Stimulated activated CD4-positive, alpha-beta T cell treated with anti-CD3 and anti-CD28 coated beads, Interleukin-4, amount 100 ng/mL, for 4 hours (primary cell): ENCODE results near the gene YBX2.
A peak's percentile ranks its signal among the peaks of the same experiment; 100 is the strongest.
"Not testable (repeated sequence)": the region's sequence is repeated elsewhere in the genome, so short reads cannot be mapped to it uniquely, and the experiment has no call there.

Experiments used
- DNase-seq, 2 experiments: peaks; one replicate each; pipeline ENCODE4 v3.0.0-alpha.2; 2020

Gene YBX2

GRCh38 chr17:7294614-7295153 lies at the start of gene YBX2:
TSS of gene YBX2 (minus strand) at chr17:7294639. CDS start at chr17:7294500, 139 bp downstream.
- peak; percentile 70 to 78 for DNase-seq

DNA sequence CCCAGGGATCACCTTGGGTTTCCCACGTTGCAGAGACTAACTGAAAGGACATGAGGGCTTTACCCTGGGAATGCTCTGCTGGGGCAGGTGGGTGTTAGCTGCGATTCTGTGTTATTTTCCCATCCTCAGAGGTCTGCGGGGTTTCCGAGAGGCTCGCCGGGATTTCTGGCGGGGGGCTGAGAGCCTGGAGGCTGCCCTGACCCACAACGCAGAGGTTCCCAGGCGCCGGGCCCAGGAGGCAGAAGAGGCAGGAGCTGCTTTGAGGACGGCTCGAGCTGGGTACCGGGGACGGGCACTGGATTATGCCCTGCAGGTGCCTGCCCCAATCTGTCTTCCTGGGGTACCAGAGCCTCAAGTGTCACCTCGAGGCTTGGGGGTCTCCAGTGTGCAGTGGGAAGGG lies 48.8 kb upstream of the YBX2 start:
- no peak for DNase-seq

DNA sequence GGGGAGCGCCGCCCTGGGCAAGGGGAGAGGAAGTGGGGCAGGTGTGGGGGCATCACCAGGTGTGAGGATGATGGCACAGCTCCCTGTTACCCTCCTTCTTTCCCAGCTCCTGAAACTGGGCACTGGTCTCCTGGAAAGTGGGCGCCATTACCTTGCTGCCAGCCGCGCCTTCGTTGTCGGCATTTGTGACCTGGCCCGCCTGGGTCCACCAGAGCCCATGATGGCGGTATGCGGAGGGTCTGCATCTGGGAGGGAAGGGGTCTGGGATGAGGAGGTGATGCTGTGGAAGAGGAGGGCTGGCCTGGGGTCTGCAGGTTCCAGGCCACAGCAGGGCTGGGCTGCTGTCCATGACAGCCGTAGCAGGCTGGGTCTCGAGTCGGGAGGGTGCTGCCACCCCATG lies 47.4 kb upstream of the YBX2 start:
- no peak for DNase-seq

DNA sequence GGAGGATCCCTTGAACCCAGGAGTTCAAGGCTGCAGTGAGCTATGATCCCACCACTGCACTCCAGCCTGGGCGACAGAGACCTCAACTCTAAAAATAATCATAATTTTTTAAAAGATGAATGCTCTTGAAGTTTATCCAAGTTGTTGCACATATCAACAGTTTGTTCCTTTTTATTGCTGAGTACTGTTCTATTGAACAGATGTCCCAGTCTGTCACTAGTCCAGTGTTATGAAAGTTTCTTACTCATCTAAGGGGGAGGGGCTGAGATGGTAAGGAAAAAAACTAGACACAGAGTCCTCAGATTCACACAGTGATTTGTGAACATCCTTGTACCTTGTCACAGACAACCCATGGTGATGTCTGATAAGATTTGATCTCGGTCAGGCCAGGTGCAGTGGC lies 45.7 kb upstream of the YBX2 start:
- DNase-seq, result no peak

- DNase-seq, result not testable (repeated sequence)
Measured at GRCh38 chr17:7337600-7337999, 43.2 kb upstream of the YBX2 start.

DNA sequence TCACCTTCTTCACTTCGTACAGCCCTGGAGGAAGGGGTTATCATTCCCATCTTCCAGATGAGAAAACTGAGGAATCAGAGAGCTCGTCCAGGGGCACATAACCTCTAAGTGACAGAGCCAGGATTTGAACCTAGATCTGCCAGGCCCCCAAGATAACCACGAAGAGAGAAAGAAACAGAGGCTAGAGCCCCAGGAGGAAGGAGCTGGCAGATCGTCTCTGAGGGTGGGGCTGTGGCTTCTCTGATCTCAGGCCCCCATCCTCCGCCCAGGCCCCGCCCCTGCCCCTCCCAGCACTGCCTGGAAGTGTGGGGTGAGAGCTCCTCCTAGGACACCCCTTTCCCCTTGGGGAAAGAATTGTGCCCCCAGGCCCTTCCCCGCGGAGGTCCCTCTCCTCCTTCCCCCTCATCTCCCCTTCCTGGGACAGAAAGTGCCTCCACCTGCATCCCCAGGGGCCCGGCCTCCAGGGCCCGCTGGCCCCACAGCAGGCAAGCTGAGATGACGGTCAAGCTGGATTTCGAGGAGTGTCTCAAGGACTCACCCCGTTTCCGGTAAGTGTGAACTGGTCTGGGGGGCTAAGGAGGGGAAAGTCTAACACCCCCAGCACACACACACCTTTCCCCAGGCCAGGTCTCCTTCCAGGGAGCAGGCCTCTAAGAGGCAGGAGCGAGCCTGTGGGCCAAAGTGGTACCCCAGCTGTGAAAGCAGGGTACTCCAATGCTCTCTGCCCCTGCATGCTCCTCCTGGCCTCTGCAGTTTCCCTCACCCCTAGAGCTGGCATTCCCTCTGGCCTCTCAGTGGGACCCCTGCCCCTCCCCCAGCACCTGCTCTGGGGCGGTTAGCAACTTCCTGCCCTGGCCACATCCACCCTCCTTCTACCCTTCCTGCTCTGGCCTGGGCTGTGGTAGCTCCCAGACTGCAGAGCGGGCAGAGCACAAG lies 42.1 kb upstream of the YBX2 start, which contains the start of gene ACAP1:
ACAP1 (plus strand) TSS at position 290 of the 936 bp plus-strand sequence; CDS start at position 496, 206 bp downstream.
- DNase-seq, result peak; percentile 82

DNA sequence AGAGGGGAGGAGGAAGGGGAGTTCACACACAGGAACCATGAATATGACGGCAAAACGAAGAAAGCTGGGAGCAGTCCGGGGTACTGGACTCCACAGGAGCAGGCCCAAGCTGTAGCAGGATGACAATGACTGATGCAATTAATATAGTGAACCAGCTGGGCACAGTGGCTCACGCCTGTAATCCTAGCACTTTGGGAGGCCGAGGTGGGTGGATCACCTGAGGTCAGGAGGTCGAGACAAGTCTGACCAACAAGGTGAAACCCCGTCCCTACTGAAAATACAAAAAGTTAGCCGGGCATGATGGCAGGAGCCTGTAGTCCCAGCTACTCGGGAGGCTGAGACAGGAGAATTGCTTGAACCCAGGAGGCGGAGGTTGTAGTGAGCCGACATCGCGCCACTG lies 41.3 kb upstream of the YBX2 start:
- DNase-seq, result not testable (repeated sequence)

DNA sequence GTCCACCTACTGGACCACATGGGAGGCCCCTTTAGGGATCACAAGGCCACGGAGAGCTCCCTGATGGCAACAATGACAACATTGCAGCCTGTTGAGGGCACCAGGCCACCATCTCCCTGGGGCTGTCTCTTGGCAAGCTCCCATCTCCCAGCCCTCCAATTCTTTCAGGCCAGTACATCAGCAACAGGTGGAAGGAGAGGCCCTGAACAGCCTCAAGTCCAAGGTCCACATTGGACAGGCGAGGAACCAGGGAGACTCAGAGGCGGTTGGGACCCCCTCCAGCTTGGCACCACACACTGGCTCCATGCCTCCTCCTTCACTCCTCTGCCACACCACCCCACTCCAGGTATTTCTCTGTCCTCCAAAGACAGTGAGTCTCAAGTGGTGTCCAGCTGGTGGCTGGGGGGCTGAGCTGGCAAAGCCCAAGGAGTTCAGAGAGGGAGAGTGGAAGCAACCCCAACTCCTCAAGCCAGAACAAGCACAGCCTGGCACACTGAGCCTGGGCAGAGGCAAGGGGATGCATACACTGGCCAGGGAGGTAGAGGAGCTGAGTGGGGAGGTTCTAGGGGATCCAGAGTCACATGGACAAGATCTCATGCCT lies 40.6 kb upstream of the YBX2 start:
- no peak for DNase-seq

DNA sequence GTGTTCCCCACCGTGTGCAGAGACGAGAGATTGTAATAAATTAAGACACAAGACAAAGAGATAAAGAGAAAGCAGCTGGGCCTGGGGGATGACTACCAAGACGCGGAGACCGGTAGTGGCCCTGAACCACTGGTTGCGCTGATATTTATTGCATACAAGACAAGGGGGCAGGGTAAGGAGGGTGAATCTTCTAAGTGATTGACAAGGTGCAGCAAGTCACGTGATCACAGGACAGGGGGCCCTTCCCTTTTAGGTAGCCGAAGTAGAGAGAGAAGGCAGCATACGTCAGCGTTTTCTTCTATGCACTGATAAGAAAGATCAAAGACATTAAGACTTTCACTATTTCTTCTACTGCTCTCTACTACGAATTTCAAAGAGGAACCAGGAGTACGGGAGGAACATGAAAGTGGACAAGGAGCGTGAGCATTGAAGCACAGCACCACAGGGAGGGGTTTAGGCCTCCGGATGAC lies 38.2 kb upstream of the YBX2 start:
- not testable (repeated sequence) for DNase-seq

- DNase-seq, result no peak
Measured at GRCh38 chr17:7332111-7332510, 37.7 kb upstream of the YBX2 start.

GRCh38 chr17:7330638-7331015 lies 36.2 kb upstream of the YBX2 start:
- no peak for DNase-seq

DNA sequence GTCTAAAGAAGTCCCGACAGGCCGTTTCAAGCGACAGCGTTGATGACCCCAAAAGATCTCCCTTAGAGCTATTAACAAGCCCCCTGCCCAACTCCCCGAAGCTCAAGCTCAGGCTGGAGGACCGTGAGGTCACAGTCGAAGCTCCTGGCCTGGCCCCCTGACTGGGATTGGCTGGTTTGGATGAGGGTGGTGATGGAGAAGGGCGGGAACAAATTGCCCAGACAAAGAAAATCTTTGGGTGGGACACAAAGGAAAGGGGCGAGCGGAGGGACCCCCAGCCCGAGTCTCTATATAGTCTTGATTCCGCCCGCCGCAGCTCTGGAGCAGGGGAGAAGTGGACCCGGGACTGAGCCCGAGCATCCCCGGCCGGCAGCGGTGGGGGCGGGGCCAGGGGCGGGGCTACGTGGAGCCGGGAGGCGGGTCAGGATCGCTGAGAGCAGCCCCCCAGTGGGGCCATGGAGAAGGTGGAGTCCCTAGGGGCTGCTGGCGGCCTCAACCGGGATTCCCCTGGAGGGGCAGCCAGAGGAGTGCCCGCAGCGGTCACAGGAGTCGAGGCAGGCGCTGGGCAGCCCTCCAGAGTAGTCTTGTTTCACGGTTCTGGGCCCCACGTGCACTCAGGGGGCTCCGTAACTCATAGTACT lies 35.7 kb upstream of the YBX2 start:
- DNase-seq, result peak; percentile 72 to 76

DNA sequence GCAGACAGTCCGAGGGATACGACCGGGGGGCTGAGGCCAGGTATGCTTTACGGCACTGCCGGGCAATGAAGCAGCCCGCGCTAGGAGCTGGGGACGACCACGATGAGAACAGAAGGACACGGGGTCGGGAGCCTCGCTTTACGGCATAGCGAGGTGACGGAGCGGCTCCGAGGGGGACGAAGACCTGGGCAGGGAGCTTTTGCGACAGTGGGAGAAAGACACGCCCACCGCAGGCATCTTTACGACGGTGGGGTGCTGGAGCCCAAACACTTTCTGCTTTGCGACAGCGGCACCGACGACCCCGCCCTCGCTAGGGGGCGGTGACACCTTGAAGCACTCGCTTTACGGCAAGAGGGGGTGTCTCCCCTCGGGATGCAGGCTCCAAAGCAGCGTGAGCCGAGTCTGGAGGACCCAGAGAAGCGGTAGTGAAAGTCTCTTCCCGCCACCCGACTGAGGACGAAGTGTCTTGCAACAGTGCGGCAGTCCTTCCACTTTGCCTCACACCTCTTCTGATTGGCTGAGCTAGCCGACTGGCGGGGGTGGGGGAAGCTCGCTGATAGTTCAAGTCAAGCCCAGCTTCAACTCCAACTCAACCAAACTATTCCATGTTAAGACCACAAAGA lies 35.0 kb upstream of the YBX2 start:
- DNase-seq, result peak; percentile 90 to 96

DNA sequence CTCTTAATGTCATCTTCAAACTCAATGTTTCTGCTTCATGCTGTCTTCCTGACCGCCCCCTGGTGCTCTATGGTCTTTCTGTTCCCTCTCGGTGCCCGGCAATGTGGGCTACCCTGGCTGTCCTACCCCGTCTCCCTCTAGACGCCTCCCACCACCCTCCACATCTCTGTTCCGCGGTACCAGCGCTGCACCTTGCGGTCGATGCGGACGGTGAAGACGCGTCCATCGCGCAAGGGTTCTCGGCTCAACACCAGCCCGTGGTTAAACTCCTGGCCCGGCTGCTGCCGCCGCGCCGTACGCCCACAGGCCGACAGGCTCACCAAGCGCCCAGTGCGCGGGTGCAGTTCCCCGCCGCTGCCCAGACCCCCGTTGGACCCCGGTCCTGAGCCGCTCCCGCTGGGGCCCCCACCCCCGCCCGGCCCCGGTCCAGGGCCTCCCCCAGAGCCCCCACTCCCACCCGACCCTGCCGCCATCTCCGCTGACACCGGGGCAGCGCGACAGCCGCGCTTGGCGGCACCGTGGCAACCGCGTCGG lies 34.5 kb upstream of the YBX2 start, which contains the start of gene NEURL4:
NEURL4 (minus strand) TSS at position 496 of the 534 bp plus-strand sequence; CDS start at position 473, 23 bp downstream.
- DNase-seq, result no peak

- no peak for DNase-seq
Measured at GRCh38 chr17:7328009-7328408, 33.6 kb upstream of the YBX2 start.

DNA sequence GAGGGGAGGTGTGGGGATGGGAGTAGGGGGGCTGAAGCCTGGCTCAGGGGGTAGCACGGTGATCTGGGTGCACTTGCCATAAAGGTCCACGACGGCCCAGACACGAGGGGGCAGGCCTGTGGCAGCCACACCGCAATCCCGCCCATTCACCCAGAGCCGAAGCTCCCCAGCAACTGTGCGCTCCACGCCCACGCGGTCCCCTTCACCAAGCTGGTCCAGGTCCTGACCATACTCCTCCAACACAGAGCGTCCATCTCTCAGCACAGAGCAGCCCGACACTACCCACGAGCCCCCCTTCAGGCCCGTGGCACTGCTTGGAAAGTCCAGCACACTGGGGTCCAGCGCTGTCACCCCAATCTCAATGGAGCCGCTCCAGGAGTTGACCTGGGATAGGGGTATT lies 33.1 kb upstream of the YBX2 start:
- DNase-seq, result no peak

DNA sequence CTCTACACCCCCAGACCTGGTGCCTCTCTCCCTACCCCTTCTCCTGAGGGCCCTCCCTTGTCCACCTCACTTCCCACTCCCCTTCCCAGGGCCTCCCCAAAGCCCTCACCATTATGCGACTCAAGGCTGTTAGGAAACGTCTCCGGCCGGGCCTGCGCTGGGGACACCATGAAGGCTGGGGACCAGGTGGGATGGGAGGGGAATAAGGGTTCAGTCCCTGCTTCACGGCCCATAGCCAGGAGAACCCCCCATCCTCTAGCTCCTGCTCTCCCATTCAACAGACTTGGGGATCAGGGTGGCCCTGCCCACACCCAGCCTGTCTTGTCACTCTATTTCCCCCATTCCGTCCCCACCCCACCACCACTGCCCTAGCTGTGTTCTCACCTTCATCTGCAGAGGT lies 32.6 kb upstream of the YBX2 start:
- no peak for DNase-seq

- DNase-seq, result no peak
Measured at GRCh38 chr17:7326186-7326585, 31.7 kb upstream of the YBX2 start.

- DNase-seq, result no peak
Measured at GRCh38 chr17:7325031-7325528, 30.6 kb upstream of the YBX2 start.

DNA sequence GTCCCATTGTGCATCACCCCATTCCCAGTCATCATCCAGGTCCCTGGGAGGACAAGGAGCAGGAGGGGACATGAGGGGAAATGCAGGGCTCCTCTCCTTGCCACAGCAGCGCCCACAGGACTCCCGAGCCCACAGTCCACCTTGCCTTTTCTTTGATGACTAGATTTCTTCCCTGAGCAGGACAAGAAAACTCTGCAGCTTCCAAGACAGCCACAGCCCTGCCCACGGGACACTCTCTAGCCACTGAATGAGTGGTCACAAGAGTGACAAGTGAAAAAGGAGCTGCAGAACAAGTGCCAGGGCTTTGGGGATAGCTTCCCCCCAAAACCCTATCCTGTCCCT lies 30.0 kb upstream of the YBX2 start:
- no peak for DNase-seq

- peak; percentile 45 to 63 for DNase-seq
Measured at GRCh38 chr17:7323731-7324437, 29.4 kb upstream of the YBX2 start.
